Activated CD8-positive, alpha-beta memory T cell treated with anti-CD3 and anti-CD28 coated beads, Interleukin-2, amount 50 U/mL, for 24 hours (primary cell): ENCODE measurements around the gene CCT5.
A peak's percentile ranks its signal among the peaks of the same experiment; 100 is the strongest.
"Not testable (repeated sequence)": the region's sequence is repeated elsewhere in the genome, so short reads cannot be mapped to it uniquely, and the experiment has no call there.

ENCODE experiments used
- DNase-seq: peaks from one replicate; pipeline ENCODE4 v3.0.0-alpha.2; 2020; ENCODE audit errors: extremely low read depth

Gene CCT5

GRCh38 chr5:10277773-10278630, 27.9 kb downstream of the CCT5 start:
- DNase-seq, result no peak

- DNase-seq, result no peak
Observed at GRCh38 chr5:10278658-10279279, 28.7 kb downstream of the CCT5 start.

GRCh38 chr5:10279328-10279727, 29.2 kb downstream of the CCT5 start:
- DNase-seq, result no peak

- no peak for DNase-seq
Observed at GRCh38 chr5:10279925-10280720, 30.0 kb downstream of the CCT5 start.

- DNase-seq, result peak; percentile 49
Observed at GRCh38 chr5:10283927-10284635, 34.0 kb downstream of the CCT5 start.

GRCh38 chr5:10285362-10285761, 35.3 kb downstream of the CCT5 start:
- not testable (repeated sequence) for DNase-seq

GRCh38 chr5:10286162-10286861, 36.2 kb downstream of the CCT5 start:
- no peak for DNase-seq

GRCh38 chr5:10286862-10287227, 36.8 kb downstream of the CCT5 start:
- DNase-seq, result no peak

GRCh38 chr5:10288592-10289219, 38.6 kb downstream of the CCT5 start:
- DNase-seq, result no peak

GRCh38 chr5:10289353-10289752, 39.3 kb downstream of the CCT5 start:
- DNase-seq, result no peak

GRCh38 chr5:10289991-10290390, 39.9 kb downstream of the CCT5 start:
- DNase-seq, result no peak

GRCh38 chr5:10290438-10290837, 40.4 kb downstream of the CCT5 start:
- DNase-seq, result no peak

GRCh38 chr5:10291692-10292339, 41.7 kb downstream of the CCT5 start:
- DNase-seq, result no peak

GRCh38 chr5:10293907-10294662, 44.0 kb downstream of the CCT5 start:
- DNase-seq, result no peak

- no peak for DNase-seq
Observed at GRCh38 chr5:10295619-10296326, 45.7 kb downstream of the CCT5 start.

- no peak for DNase-seq
Observed at GRCh38 chr5:10297646-10298204, 47.6 kb downstream of the CCT5 start.

GRCh38 chr5:10300246-10300645, 50.2 kb downstream of the CCT5 start:
- no peak for DNase-seq

- DNase-seq, result no peak
Observed at GRCh38 chr5:10301266-10301665, 51.2 kb downstream of the CCT5 start.
